ENCODE measurements around the gene LHFPL3.

The LHFPL3 gene

GRCh38 chr7:104933022-104933421 is 604.6 kb downstream of the LHFPL3 start:
- H3K79me1 ChIP-seq (ENCODE audit: low read depth, low read length): no peaks in the 10 kb centered on the region
- peak overlapping the region in 1 of 2 donors; percentile 55 for H3K4me3 ChIP-seq (ENCODE audit: low read length in 2 of 2)
- no peak overlapping the region for H2BK12ac ChIP-seq (ENCODE audit: low read length)
- H3K18ac ChIP-seq (ENCODE audit: low read length): no peak overlapping the region
- no peaks in the 10 kb centered on the region for H3K9me3 ChIP-seq (replicated peaks in 1 of 2; ENCODE audit: control insufficient read depth in 2 of 2, insufficient read depth in 1 of 2, low read depth in 1 of 2, low read length in 2 of 2)
- H2BK120ac ChIP-seq (ENCODE audit: low read depth, low read length): no peak overlapping the region
- no peak overlapping the region for H2BK15ac ChIP-seq (ENCODE audit: low read length)
- WGBS, 2 donors (ENCODE audit: extremely low coverage in 2 of 2, insufficient read length in 2 of 2, insufficient replicate concordance in 1 of 2): 100% methylated on average over 3 of the region's 9 CpGs; no CpG with 5 or more reads in 1 of the 2 donors
- H3K4ac ChIP-seq (ENCODE audit: low read length): no peak overlapping the region
- H3K27ac ChIP-seq (replicated peaks; ENCODE audit: low read length): no peak overlapping the region
- H3K14ac ChIP-seq (ENCODE audit: low read length): peak overlapping the region; percentile 21
- H3K9ac ChIP-seq (ENCODE audit: low read depth, low read length, poor library complexity): no peak overlapping the region
- H3K27me3 ChIP-seq (ENCODE audit: control insufficient read depth in 3 of 3, insufficient read depth in 3 of 3, low read depth in 1 of 3, low read length in 3 of 3): no peaks in the 10 kb centered on the region
- no peak for DNase-seq (ENCODE audit: low spot score)
- no peak overlapping the region for H2BK5ac ChIP-seq (ENCODE audit: low read length)
- H2AK5ac ChIP-seq (ENCODE audit: low read depth, low read length): no peak overlapping the region
- H3K23ac ChIP-seq (ENCODE audit: low read depth, low read length, poor library complexity): no peak overlapping the region
- H4K8ac ChIP-seq (ENCODE audit: low read depth, low read length): peak overlapping the region; percentile 3
- H3K4me1 ChIP-seq (ENCODE audit: control insufficient read depth in 2 of 2, insufficient read depth in 1 of 2, low read depth in 1 of 2, low read length in 2 of 2): peaks cover 11 to 18% of the 10 kb centered on the region in 2 donors
- H2AFZ ChIP-seq (ENCODE audit: low read length): no peak overlapping the region
- no peak overlapping the region for H3K4me2 ChIP-seq (ENCODE audit: insufficient read depth, low read length, poor library complexity, severe bottlenecking)
- H4K91ac ChIP-seq (ENCODE audit: low read depth, low read length, poor library complexity): peak overlapping the region; percentile 17
- H3K36me3 ChIP-seq (replicated peaks in 1 of 2; ENCODE audit: control insufficient read depth in 2 of 2, insufficient read depth in 2 of 2, low read length in 2 of 2): peaks cover 0 to 2% of the 10 kb centered on the region in 2 donors

DNA sequence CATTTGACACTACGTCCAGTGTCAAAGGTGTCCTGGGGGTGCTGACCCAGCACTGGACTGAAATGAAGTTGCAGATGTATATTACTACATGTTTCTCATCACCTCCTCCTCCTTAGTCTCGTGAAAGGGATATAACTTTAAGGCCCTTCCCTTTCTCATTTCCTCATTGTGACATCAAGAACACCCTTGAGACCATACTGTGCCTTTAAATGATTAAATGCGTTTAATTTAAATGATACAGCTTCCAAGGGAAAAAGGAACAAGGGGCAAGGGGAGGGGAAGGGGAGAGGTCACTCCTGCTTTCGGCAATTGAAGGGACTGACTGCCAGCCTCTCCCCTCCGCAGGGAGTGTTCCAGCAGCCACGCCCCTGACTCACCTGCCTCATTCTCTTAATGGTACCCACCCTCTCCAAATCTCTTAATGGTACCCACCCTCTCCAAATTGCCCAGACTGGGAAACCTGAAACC is 605.2 kb downstream of the LHFPL3 start:
- no peak overlapping the region for H3K9ac ChIP-seq (ENCODE audit: low read depth, low read length, poor library complexity)
- H3K27ac ChIP-seq (replicated peaks; ENCODE audit: low read length): no peak overlapping the region
- H2BK120ac ChIP-seq (ENCODE audit: low read depth, low read length): no peak overlapping the region

DNA sequence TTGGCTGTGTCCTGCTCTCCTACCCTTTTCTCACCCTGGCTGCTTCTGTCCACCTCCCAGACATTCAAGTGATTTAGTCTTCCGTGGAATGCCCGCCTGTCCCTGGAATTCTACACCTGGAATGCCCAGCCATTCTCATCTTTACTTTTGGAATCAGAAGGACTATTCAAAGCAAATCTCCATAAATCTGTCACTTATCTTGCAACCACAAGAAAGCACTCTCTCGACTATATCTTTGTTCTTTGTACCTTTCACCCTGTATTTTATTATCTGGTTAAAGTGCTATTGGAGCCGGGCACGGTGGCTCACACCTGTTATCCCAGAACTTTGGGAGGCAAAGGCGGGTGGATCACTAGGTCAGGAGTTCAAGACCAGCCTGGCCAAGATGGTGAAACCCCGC is 606.3 kb downstream of the LHFPL3 start:
- H3K4ac ChIP-seq (ENCODE audit: low read length): no peak overlapping the region
- H3K79me1 ChIP-seq (ENCODE audit: low read depth, low read length): no peaks in the 10 kb centered on the region
- no peak overlapping the region for H2AK5ac ChIP-seq (ENCODE audit: low read depth, low read length)
- H4K8ac ChIP-seq (ENCODE audit: low read depth, low read length): no peak overlapping the region
- no peak overlapping the region for H3K14ac ChIP-seq (ENCODE audit: low read length)
- H2AFZ ChIP-seq (ENCODE audit: low read length): no peak overlapping the region
- no peaks in the 10 kb centered on the region for H3K9me3 ChIP-seq (replicated peaks in 1 of 2; ENCODE audit: control insufficient read depth in 2 of 2, insufficient read depth in 1 of 2, low read depth in 1 of 2, low read length in 2 of 2)
- no CpG with 5 or more reads among the region's 7 CpGs for WGBS, 2 donors (ENCODE audit: extremely low coverage in 2 of 2, insufficient read length in 2 of 2, insufficient replicate concordance in 1 of 2)
- H4K91ac ChIP-seq (ENCODE audit: low read depth, low read length, poor library complexity): no peak overlapping the region
- peaks cover 0 to 2% of the 10 kb centered on the region in 2 donors for H3K36me3 ChIP-seq (replicated peaks in 1 of 2; ENCODE audit: control insufficient read depth in 2 of 2, insufficient read depth in 2 of 2, low read length in 2 of 2)
- H2BK120ac ChIP-seq (ENCODE audit: low read depth, low read length): no peak overlapping the region
- H2BK5ac ChIP-seq (ENCODE audit: low read length): no peak overlapping the region
- H3K18ac ChIP-seq (ENCODE audit: low read length): no peak overlapping the region
- H3K4me1 ChIP-seq (ENCODE audit: control insufficient read depth in 2 of 2, insufficient read depth in 1 of 2, low read depth in 1 of 2, low read length in 2 of 2): peaks cover 11 to 20% of the 10 kb centered on the region in 2 donors
- no peak overlapping the region for H3K23ac ChIP-seq (ENCODE audit: low read depth, low read length, poor library complexity)
- no peak for DNase-seq (ENCODE audit: low spot score)
- H2BK12ac ChIP-seq (ENCODE audit: low read length): no peak overlapping the region
- H3K27ac ChIP-seq (replicated peaks; ENCODE audit: low read length): no peak overlapping the region
- H3K4me2 ChIP-seq (ENCODE audit: insufficient read depth, low read length, poor library complexity, severe bottlenecking): no peak overlapping the region
- no peak overlapping the region for H3K4me3 ChIP-seq (ENCODE audit: low read length in 2 of 2)
- H2BK15ac ChIP-seq (ENCODE audit: low read length): no peak overlapping the region
- H3K27me3 ChIP-seq (ENCODE audit: control insufficient read depth in 3 of 3, insufficient read depth in 3 of 3, low read depth in 1 of 3, low read length in 3 of 3): no peaks in the 10 kb centered on the region
- no peak overlapping the region for H3K9ac ChIP-seq (ENCODE audit: low read depth, low read length, poor library complexity)

More for the DNA sequence above, 605.2 kb downstream of the LHFPL3 start:
- Histone ChIP-seq H3K36me3 (replicated peaks in 1 of 2; ENCODE audit: control insufficient read depth in 2 of 2, insufficient read depth in 2 of 2, low read length in 2 of 2) (peaks cover 0 to 2% of the 10 kb centered on the region in 2 donors), H3K4ac (ENCODE audit: low read length) (no peak overlapping the region), H3K18ac (ENCODE audit: low read length) (no peak overlapping the region), H3K4me1 (ENCODE audit: control insufficient read depth in 2 of 2, insufficient read depth in 1 of 2, low read depth in 1 of 2, low read length in 2 of 2) (peaks cover 11 to 18% of the 10 kb centered on the region in 2 donors), H2BK15ac (ENCODE audit: low read length) (no peak overlapping the region), H3K4me3 (ENCODE audit: low read length in 2 of 2) (no peak overlapping the region), H3K4me2 (ENCODE audit: insufficient read depth, low read length, poor library complexity, severe bottlenecking) (no peak overlapping the region), H2AK5ac (ENCODE audit: low read depth, low read length) (no peak overlapping the region), H3K23ac (ENCODE audit: low read depth, low read length, poor library complexity) (no peak overlapping the region), H2AFZ (ENCODE audit: low read length) (no peak overlapping the region), H3K14ac (ENCODE audit: low read length) (no peak overlapping the region), H3K9me3 (replicated peaks in 1 of 2; ENCODE audit: control insufficient read depth in 2 of 2, insufficient read depth in 1 of 2, low read depth in 1 of 2, low read length in 2 of 2) (no peaks in the 10 kb centered on the region), H2BK12ac (ENCODE audit: low read length) (no peak overlapping the region), H3K79me1 (ENCODE audit: low read depth, low read length) (no peaks in the 10 kb centered on the region), H3K27me3 (ENCODE audit: control insufficient read depth in 3 of 3, insufficient read depth in 3 of 3, low read depth in 1 of 3, low read length in 3 of 3) (no peaks in the 10 kb centered on the region), H4K91ac (ENCODE audit: low read depth, low read length, poor library complexity) (no peak overlapping the region), H4K8ac (ENCODE audit: low read depth, low read length) (no peak overlapping the region), H2BK5ac (ENCODE audit: low read length) (no peak overlapping the region)
- DNase-seq (ENCODE audit: low spot score): no peak
- WGBS, 2 donors (ENCODE audit: extremely low coverage in 2 of 2, insufficient read length in 2 of 2, insufficient replicate concordance in 1 of 2): no CpG with 5 or more reads among the region's 6 CpGs

GRCh38 chr7:104935276-104935675 is 606.9 kb downstream of the LHFPL3 start:
- Histone ChIP-seq H3K79me1 (ENCODE audit: low read depth, low read length) (no peaks in the 10 kb centered on the region), H3K36me3 (replicated peaks in 1 of 2; ENCODE audit: control insufficient read depth in 2 of 2, insufficient read depth in 2 of 2, low read length in 2 of 2) (peaks cover 0 to 2% of the 10 kb centered on the region in 2 donors), H3K23ac (ENCODE audit: low read depth, low read length, poor library complexity) (no peak overlapping the region)

More at GRCh38 chr7:104935276-104935675, 606.9 kb downstream of the LHFPL3 start:
- H3K27ac ChIP-seq (replicated peaks; ENCODE audit: low read length): no peak overlapping the region
- peaks cover 12 to 21% of the 10 kb centered on the region in 2 donors for H3K4me1 ChIP-seq (ENCODE audit: control insufficient read depth in 2 of 2, insufficient read depth in 1 of 2, low read depth in 1 of 2, low read length in 2 of 2)
- no peak overlapping the region for H4K8ac ChIP-seq (ENCODE audit: low read depth, low read length)
- H3K27me3 ChIP-seq (ENCODE audit: control insufficient read depth in 3 of 3, insufficient read depth in 3 of 3, low read depth in 1 of 3, low read length in 3 of 3): no peaks in the 10 kb centered on the region
- H3K14ac ChIP-seq (ENCODE audit: low read length): no peak overlapping the region
- H2AK5ac ChIP-seq (ENCODE audit: low read depth, low read length): no peak overlapping the region
- no peak overlapping the region for H3K4ac ChIP-seq (ENCODE audit: low read length)
- no peak overlapping the region for H2AFZ ChIP-seq (ENCODE audit: low read length)
- H3K9me3 ChIP-seq (replicated peaks in 1 of 2; ENCODE audit: control insufficient read depth in 2 of 2, insufficient read depth in 1 of 2, low read depth in 1 of 2, low read length in 2 of 2): no peaks in the 10 kb centered on the region
- no peak overlapping the region for H3K9ac ChIP-seq (ENCODE audit: low read depth, low read length, poor library complexity)
- no peak overlapping the region for H3K4me2 ChIP-seq (ENCODE audit: insufficient read depth, low read length, poor library complexity, severe bottlenecking)
- no peak overlapping the region for H2BK5ac ChIP-seq (ENCODE audit: low read length)
- H3K4me3 ChIP-seq (ENCODE audit: low read length in 2 of 2): no peak overlapping the region
- H3K18ac ChIP-seq (ENCODE audit: low read length): no peak overlapping the region
- no peak overlapping the region for H2BK12ac ChIP-seq (ENCODE audit: low read length)
- H2BK120ac ChIP-seq (ENCODE audit: low read depth, low read length): no peak overlapping the region
- DNase-seq (ENCODE audit: low spot score): no peak
- H4K91ac ChIP-seq (ENCODE audit: low read depth, low read length, poor library complexity): no peak overlapping the region
- H2BK15ac ChIP-seq (ENCODE audit: low read length): no peak overlapping the region

Measured in neuronal stem cell (in vitro differentiated cells).